HG02763 (cell line): ENCODE measurements around the gene CALML4.
"Not testable (repeated sequence)": the region's sequence is repeated elsewhere in the genome, so short reads cannot be mapped to it uniquely, and the experiment has no call there.

ENCODE experiments used
- ATAC-seq: cut with Tn5 transposase; IDR thresholded peaks from one replicate; pipeline ENCODE4 v1.9.1; 2021; ENCODE audit warnings: mild to moderate bottlenecking, moderate library complexity; ENCODE audit not compliant: unreplicated experiment

Gene CALML4

GRCh38 chr15:68209272-68209671, 4.1 kb upstream of the CALML4 start:
- no peak for ATAC-seq

- ATAC-seq = no peak
These were observed 3.6 kb upstream of the CALML4 start for GRCh38 chr15:68208636-68209240.

GRCh38 chr15:68208136-68208535, 3.0 kb upstream of the CALML4 start:
- ATAC-seq = no peak

GRCh38 chr15:68207176-68207935, 2.2 kb upstream of the CALML4 start:
- ATAC-seq = no peak

GRCh38 chr15:68206711-68207151, 1.6 kb upstream of the CALML4 start:
- ATAC-seq = no peak

GRCh38 chr15:68205954-68206539, 915 bp upstream of the CALML4 start:
- ATAC-seq = no peak

- no peak for ATAC-seq
These were observed 419 bp upstream of the CALML4 start for GRCh38 chr15:68205558-68205944.

GRCh38 chr15:68204361-68204760, 771 bp downstream of the CALML4 start:
- no peak for ATAC-seq

GRCh38 chr15:68203956-68204355, 1.2 kb downstream of the CALML4 start:
- no peak for ATAC-seq

- ATAC-seq = no peak
These were observed 1.6 kb downstream of the CALML4 start for GRCh38 chr15:68203486-68203885.

GRCh38 chr15:68202994-68203393, 2.1 kb downstream of the CALML4 start:
- ATAC-seq = not testable (repeated sequence)

GRCh38 chr15:68201879-68202261, 3.3 kb downstream of the CALML4 start:
- no peak for ATAC-seq

- no peak for ATAC-seq
These were observed 3.8 kb downstream of the CALML4 start for GRCh38 chr15:68201153-68201878.

- no peak for ATAC-seq
These were observed 4.9 kb downstream of the CALML4 start for GRCh38 chr15:68200016-68200861.

- no peak for ATAC-seq
These were observed 5.8 kb downstream of the CALML4 start for GRCh38 chr15:68199340-68199739.

- ATAC-seq = no peak
These were observed 7.3 kb downstream of the CALML4 start for GRCh38 chr15:68197661-68198437.

GRCh38 chr15:68197170-68197492, 8.0 kb downstream of the CALML4 start:
- ATAC-seq = no peak

GRCh38 chr15:68196445-68197169, 8.5 kb downstream of the CALML4 start:
- ATAC-seq = no peak

GRCh38 chr15:68195336-68196112, 9.6 kb downstream of the CALML4 start:
- no peak for ATAC-seq
